GM23338 (cell line): ENCODE data around the gene EXOC6B.

ENCODE experiments used
- EZH2 ChIP-seq: fragments of 200-600 bp; sonication (generic); IDR thresholded peaks from one replicate; pipeline ENCODE4 v1.8.0; 2017; ENCODE audit warnings: antibody characterized with exemption, mild to moderate bottlenecking, low read depth; ENCODE audit not compliant: unreplicated experiment
- EZH2phosphoT487 ChIP-seq: fragments of 200-600 bp; sonication (generic); IDR thresholded peaks from one replicate; pipeline ENCODE4 v1.8.1; 2018; ENCODE audit warnings: antibody characterized with exemption; ENCODE audit not compliant: unreplicated experiment
- POLR2AphosphoS5 ChIP-seq: IDR thresholded peaks from 2 replicates; pipeline ENCODE4 v1.6.1; 2016; ENCODE audit warnings: antibody characterized with exemption, low read depth
- TF ChIP-seq, protein P1 (sequence below), 2 experiments: fragments of 200-600 bp in 1 of 2; sonication (generic) in 1 of 2; conservative IDR thresholded peaks; 2 replicates each; pipeline versions ENCODE4 v1.5.1 to v1.6.1; 2016 to 2017; ENCODE audit warnings: antibody characterized with exemption in 2 of 2, low read depth in 2 of 2, mild to moderate bottlenecking in 2 of 2, moderate library complexity in 1 of 2
- TF ChIP-seq, protein P2 (sequence below): IDR thresholded peaks from one replicate; pipeline ENCODE4 v1.6.1; 2018; ENCODE audit warnings: antibody characterized with exemption; ENCODE audit not compliant: unreplicated experiment

DNA sequence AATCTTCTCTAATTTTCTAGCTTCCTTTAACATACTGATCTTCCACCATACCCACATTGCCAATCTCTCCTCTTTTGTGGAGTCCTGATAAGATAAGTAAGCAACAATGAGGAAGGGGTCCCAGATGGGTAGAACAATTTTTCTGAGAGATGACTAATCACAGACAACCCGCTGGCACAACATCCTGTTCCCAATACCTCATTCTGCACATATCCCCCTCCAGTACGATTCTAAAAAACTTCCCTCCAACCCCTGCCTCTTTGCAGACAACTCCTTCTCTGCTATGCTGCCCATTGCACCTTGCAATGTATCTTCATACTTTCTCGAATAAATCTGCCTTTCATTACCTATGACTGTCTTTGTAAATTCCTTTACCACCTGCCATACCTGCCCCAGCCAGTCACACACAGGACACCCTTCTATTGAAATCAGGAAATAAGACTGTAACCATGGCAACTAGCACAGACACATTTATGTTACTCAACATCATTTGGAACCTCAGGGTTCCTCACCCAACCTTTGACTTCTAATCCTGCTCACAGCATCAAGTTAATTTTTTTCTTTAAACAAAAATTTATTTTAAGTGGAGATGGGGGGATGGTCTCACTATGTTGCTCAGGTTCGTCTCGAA is 7.4 kb upstream of the EXOC6B start:
- TF ChIP-seq, protein P1, sequence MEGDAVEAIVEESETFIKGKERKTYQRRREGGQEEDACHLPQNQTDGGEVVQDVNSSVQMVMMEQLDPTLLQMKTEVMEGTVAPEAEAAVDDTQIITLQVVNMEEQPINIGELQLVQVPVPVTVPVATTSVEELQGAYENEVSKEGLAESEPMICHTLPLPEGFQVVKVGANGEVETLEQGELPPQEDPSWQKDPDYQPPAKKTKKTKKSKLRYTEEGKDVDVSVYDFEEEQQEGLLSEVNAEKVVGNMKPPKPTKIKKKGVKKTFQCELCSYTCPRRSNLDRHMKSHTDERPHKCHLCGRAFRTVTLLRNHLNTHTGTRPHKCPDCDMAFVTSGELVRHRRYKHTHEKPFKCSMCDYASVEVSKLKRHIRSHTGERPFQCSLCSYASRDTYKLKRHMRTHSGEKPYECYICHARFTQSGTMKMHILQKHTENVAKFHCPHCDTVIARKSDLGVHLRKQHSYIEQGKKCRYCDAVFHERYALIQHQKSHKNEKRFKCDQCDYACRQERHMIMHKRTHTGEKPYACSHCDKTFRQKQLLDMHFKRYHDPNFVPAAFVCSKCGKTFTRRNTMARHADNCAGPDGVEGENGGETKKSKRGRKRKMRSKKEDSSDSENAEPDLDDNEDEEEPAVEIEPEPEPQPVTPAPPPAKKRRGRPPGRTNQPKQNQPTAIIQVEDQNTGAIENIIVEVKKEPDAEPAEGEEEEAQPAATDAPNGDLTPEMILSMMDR (conservative IDR thresholded peaks at IDR 0.05; ENCODE audit: low read depth in 2 of 2) = no peak
- TF ChIP-seq, protein P2, sequence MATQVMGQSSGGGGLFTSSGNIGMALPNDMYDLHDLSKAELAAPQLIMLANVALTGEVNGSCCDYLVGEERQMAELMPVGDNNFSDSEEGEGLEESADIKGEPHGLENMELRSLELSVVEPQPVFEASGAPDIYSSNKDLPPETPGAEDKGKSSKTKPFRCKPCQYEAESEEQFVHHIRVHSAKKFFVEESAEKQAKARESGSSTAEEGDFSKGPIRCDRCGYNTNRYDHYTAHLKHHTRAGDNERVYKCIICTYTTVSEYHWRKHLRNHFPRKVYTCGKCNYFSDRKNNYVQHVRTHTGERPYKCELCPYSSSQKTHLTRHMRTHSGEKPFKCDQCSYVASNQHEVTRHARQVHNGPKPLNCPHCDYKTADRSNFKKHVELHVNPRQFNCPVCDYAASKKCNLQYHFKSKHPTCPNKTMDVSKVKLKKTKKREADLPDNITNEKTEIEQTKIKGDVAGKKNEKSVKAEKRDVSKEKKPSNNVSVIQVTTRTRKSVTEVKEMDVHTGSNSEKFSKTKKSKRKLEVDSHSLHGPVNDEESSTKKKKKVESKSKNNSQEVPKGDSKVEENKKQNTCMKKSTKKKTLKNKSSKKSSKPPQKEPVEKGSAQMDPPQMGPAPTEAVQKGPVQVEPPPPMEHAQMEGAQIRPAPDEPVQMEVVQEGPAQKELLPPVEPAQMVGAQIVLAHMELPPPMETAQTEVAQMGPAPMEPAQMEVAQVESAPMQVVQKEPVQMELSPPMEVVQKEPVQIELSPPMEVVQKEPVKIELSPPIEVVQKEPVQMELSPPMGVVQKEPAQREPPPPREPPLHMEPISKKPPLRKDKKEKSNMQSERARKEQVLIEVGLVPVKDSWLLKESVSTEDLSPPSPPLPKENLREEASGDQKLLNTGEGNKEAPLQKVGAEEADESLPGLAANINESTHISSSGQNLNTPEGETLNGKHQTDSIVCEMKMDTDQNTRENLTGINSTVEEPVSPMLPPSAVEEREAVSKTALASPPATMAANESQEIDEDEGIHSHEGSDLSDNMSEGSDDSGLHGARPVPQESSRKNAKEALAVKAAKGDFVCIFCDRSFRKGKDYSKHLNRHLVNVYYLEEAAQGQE = no peak
- no peak for TF ChIP-seq POLR2AphosphoS5
- TF ChIP-seq EZH2phosphoT487 = no peak
- TF ChIP-seq EZH2 = no peak
